Pancreas (tissue), 10 donors: ENCODE measurements around the gene TRAF3IP3. TPM values are rescaled to one million over a fixed set of nuclear protein-coding genes. Genes with fewer than 3 reads are reported as not detected.
A peak's percentile ranks its signal among the peaks of the same experiment; 100 is the strongest.

Source experiments
- ATAC-seq, 4 donors: fragments of 200-7000 bp; cut with Tn5 transposase; one replicate each; pipeline versions ENCODE4 v1.8.0 to v1.9.1; 2020; ENCODE audit warnings: mild to moderate bottlenecking in 4 of 4, moderate library complexity in 4 of 4
- DNase-seq, 6 donors: peaks; one replicate each; pipeline ENCODE4 v3.0.0-alpha.2; 2020
- FAIRE-seq: peaks from 2 replicates; lab custom pipeline; 2012; peaks lifted over from hg19 to GRCh38; lab: Jason Lieb, UNC
- H3K27ac ChIP-seq, 4 donors: fragments of 200-600 bp; sonication (generic); 1 replicate in 3 of 4; 2 replicates in 1 of 4; pipeline versions ENCODE4 v1.5.0 to v1.8.0; 2020
- H3K27me3 ChIP-seq, 4 donors: fragments of 200-600 bp; one replicate each; pipeline ENCODE4 v1.8.0; 2021
- H3K36me3 ChIP-seq, 3 donors: fragments of 200-600 bp; sonication (generic) in 1 of 3; one replicate each; pipeline versions ENCODE4 v1.5.0 to v1.8.0; 2020 to 2021
- H3K4me1 ChIP-seq, 3 donors: fragments of 200-600 bp; one replicate each; pipeline ENCODE4 v1.8.0; 2021
- H3K4me3 ChIP-seq, 4 donors: fragments of 200-600 bp; sonication (generic) in 2 of 4; one replicate each; pipeline versions ENCODE4 v1.5.0 to v1.8.0; 2020 to 2021
- H3K9me3 ChIP-seq, 4 donors: fragments of 200-600 bp; one replicate each; pipeline ENCODE4 v1.8.0; 2021
- WGBS, 2 donors: extraction: QIAGEN DNeasy Blood & Tissue Kit; methylation state at CpG; one replicate each; pipeline ENCODE4 v1.1.7; 2013; 5-methylcytosine and 5-hydroxymethylcytosine counted together
- intact Hi-C, 3 donors: fragments of 100-400 bp; cut with DNase I; formaldehyde crosslinking; loops; one replicate each; pipeline versions ENCODE4 v1.11.1 to v1.14.2; 2022
- polyA plus RNA-seq, 2 donors: library from polyadenylated mRNA; stranded (reverse); fragments of 200-250 nt; gene quantifications; one replicate each; pipeline ENCODE4 v1.2.3, GENCODE V29; 2013
- total RNA-seq, 6 donors: library from RNA; stranded (reverse); fragmentation: NEBNext Ultra II Directional in 4 of 6; extraction: Animal tissue kit (Norgen Biotek cat#: 25700) in 4 of 6; gene quantifications; one replicate each; pipeline versions ENCODE4 v1.2.1 to v1.2.4, GENCODE V29; 2021 to 2023
- TF ChIP-seq, protein P1 (sequence below), 4 donors: fragments of 200-600 bp; sonication (generic) in 3 of 4; IDR thresholded peaks; one replicate each; pipeline versions ENCODE4 v1.5.0 to v1.8.0; 2021; ENCODE audit warnings: antibody characterized with exemption in 4 of 4
- donor health status: healthy with polysubstance abuse.
- donor health status: DM: no; HTN: no; CAD: no; lungs with moderate emphysema.
- donor health status: DM: no; HTN: no; CAD: no.
- donor health status: control.
- donor health status: control.
- donor health status: Bipolar disorder and iron deficiency.
- donor health status: DM: yes; HTN: yes; CAD: no.
- donor health status: DM: no; HTN: no; CAD: no.
- donor health status: DM: no; HTN: no; CAD: no.
- donor health status: DM: yes; HTN: yes; CAD: no.

TRAF3IP3 gene
- total and polyA plus RNA-seq, 8 donors = 0.42 to 5.5 (median 1.5) TPM

DNA sequence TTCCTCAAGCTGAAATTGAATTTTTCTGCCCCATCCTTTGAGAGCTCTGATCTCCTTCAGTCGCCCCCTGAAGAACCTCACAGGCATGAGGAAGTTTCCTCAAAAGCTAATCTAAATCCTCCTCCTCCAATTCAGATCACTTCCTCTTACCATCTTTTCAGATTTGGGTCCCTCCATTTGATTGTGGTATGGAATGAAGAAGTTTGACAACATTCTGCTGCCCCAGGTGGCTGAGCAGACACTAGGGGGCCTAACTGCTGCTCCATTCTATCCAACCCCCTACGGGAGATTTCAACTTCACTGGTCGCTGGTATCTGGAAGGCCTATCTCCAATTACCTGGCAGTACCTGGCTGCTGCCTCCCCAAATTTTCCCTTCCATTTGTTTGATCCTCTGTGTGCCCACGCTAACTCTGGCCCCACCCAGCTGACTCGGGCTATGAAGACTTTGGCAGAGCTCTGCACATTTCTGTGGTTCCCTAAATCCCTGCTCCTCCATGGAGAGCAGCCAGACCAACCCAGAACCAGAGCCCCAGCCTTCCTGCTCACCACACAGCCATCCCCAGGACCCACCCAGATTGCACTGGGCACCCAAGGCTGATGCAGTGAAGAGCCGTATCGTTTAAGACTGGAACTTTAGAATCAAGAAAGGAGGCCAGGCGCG, 42.3 kb downstream of the TRAF3IP3 start:
- Histone ChIP-seq H3K9me3 (no peaks in the 10 kb centered on the region), H3K27me3 (no peaks in the 10 kb centered on the region), H3K27ac (no peak overlapping the region), H3K4me1 (peaks cover 19 to 23% (median 20%) of the 10 kb centered on the region in 3 donors), H3K36me3 (peaks cover 0 to 39% (median 0%) of the 10 kb centered on the region in 3 donors), H3K4me3 (no peak overlapping the region)
- FAIRE-seq = no peak
- WGBS, 2 donors = 79 to 80% methylated on average over 9 of the region's 9 CpGs
- DNase-seq = no peak
- TF ChIP-seq, protein P1, sequence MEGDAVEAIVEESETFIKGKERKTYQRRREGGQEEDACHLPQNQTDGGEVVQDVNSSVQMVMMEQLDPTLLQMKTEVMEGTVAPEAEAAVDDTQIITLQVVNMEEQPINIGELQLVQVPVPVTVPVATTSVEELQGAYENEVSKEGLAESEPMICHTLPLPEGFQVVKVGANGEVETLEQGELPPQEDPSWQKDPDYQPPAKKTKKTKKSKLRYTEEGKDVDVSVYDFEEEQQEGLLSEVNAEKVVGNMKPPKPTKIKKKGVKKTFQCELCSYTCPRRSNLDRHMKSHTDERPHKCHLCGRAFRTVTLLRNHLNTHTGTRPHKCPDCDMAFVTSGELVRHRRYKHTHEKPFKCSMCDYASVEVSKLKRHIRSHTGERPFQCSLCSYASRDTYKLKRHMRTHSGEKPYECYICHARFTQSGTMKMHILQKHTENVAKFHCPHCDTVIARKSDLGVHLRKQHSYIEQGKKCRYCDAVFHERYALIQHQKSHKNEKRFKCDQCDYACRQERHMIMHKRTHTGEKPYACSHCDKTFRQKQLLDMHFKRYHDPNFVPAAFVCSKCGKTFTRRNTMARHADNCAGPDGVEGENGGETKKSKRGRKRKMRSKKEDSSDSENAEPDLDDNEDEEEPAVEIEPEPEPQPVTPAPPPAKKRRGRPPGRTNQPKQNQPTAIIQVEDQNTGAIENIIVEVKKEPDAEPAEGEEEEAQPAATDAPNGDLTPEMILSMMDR (IDR thresholded peaks at IDR 0.05) = no peak
- no peak for ATAC-seq
- intact Hi-C loops = no loop called here

DNA sequence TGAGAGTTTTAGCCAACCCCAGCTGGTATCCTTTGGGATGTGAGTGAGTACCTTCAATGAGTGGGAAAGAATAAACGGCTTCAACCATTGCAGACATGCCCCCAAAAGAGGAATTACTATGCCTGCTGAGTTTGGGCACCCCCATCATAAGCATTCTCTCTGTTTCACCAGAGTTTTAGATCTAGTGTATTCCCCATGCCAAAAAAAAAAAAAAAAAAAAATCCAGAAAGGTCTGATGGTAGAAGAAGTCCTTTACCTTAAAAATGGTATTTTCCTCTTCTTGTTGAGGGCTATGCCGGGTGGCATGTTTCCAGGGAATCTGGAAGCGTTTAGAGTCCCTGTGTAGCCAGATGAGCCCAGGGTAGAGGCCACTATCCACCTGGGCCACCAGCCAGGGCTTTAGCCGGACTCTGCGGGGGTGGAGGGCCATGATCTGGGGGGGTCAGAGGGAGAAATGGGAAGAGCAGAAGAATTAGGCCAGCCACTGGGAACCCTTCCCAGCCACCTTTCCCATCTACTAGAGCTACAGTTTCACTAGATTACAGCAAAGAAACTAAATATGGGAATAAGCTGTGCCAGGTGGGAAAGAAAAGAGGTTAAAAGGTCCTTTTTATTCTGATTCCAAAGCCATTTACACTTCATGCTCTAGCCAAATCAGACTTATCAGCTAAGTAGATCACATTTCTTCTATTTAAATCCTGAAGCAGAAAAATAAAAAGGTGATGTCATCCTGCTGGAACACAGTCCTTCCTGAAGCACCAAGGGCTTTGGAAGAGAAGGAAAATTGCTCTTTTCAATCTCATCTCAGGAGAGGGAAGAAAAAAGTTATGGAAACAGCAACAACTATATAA, 45.4 kb downstream of the TRAF3IP3 start:
- peak overlapping the region; percentile 48 to 78 (median 62) for H3K27ac ChIP-seq
- H3K9me3 ChIP-seq = no peaks in the 10 kb centered on the region
- H3K27me3 ChIP-seq = no peaks in the 10 kb centered on the region
- peaks cover 0 to 18% (median 0%) of the 10 kb centered on the region in 3 donors for H3K36me3 ChIP-seq
- intact Hi-C loops = no loop called here
- WGBS, 2 donors = 54 to 68% methylated on average over 5 of the region's 5 CpGs
- peaks cover 28 to 35% (median 29%) of the 10 kb centered on the region in 3 donors for H3K4me1 ChIP-seq
- DNase-seq (peak in 1 of 6 donors; percentile 48), FAIRE-seq (no peak), ATAC-seq (peak in 2 of 4 donors; percentile 11 to 19)
- H3K4me3 ChIP-seq = no peak overlapping the region
- TF ChIP-seq, protein P1 (IDR thresholded peaks at IDR 0.05) = no peak

DNA sequence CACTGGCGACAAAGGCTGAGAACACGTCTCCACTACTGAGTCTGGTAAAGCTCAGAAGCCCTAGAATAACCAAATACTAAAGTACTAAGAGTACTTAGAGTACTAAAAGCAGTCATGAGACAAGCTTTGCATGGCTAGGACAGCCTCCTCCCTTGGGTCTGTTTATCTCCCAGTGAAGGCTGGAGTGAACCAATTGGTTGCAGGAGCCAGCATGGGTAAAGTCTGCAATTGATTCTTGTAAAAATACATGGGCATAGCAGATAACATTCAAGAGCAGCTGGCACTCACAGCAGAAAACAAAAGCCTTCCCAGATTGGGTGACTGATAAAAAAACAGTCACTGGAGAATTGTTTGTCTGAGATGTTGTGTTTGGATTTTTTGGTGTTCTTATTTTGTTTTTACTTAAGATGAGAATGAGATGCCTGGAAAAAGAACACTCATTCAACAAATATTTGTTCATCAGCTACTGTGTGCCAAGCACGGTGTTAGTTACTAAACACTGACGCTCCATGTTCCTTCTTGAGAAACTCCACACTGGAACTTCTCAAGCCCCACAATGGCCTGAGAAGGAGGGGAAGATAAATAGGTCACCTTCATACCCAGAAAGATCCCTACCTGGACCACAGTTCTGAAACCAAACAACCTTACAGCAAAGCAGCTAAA, 46.4 kb downstream of the TRAF3IP3 start:
- Histone ChIP-seq H3K27me3 (no peaks in the 10 kb centered on the region), H3K27ac (peak overlapping the region; percentile 48 to 78 (median 62)), H3K4me3 (no peak overlapping the region), H3K4me1 (peaks cover 28 to 35% (median 29%) of the 10 kb centered on the region in 3 donors), H3K9me3 (no peaks in the 10 kb centered on the region), H3K36me3 (peaks cover 0 to 18% (median 0%) of the 10 kb centered on the region in 3 donors)
- ATAC-seq = peak in 3 of 4 donors; percentile 3 to 33 (median 29)
- TF ChIP-seq, protein P1 (IDR thresholded peaks at IDR 0.05) = no peak
- intact Hi-C loops = no loop called here
- WGBS, 2 donors = 52 to 54% methylated on average over 4 of the region's 4 CpGs
- no peak for FAIRE-seq
- peak in 1 of 6 donors; percentile 37 for DNase-seq

DNA sequence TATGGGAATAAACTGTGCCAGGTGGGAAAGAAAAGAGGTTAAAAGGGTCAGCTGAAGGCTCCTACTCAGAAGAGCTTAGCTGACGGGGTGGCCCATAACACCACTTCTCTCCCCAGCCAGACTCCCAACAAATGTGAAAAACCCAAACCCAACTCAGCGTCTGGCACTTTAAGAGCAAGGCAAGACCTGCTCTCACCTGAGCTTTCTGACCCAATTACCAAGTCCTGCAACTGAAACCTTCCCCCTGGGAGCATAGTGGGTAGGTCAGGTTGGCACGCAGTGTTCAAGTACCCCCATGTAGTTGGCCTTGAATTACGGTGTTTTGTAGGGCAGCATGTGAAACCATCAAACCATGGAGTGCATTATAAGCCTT, 46.9 kb downstream of the TRAF3IP3 start:
- peaks cover 28 to 35% (median 29%) of the 10 kb centered on the region in 3 donors for H3K4me1 ChIP-seq
- H3K9me3 ChIP-seq = no peaks in the 10 kb centered on the region
- ATAC-seq = no peak
- no peak overlapping the region for H3K4me3 ChIP-seq
- H3K27me3 ChIP-seq = no peaks in the 10 kb centered on the region
- no peak for FAIRE-seq
- H3K36me3 ChIP-seq = peaks cover 0 to 18% (median 0%) of the 10 kb centered on the region in 3 donors
- TF ChIP-seq, protein P1 (IDR thresholded peaks at IDR 0.05) = no peak
- no peak for DNase-seq
- 72 to 76% methylated on average over 4 of the region's 4 CpGs for WGBS, 2 donors
- intact Hi-C loops = no loop called here
- H3K27ac ChIP-seq = peak overlapping the region in 3 of 4 donors; percentile 48 to 78 (median 71)
